RPMI8226 (cell line): ENCODE measurements around the gene CYB5R4.
"Not testable (repeated sequence)": the region's sequence is repeated elsewhere in the genome, so short reads cannot be mapped to it uniquely, and the experiment has no call there.

Experiments used
- DNase-seq: peaks from one replicate; pipeline ENCODE4 v3.0.0-alpha.2; 2015

Gene CYB5R4

DNA sequence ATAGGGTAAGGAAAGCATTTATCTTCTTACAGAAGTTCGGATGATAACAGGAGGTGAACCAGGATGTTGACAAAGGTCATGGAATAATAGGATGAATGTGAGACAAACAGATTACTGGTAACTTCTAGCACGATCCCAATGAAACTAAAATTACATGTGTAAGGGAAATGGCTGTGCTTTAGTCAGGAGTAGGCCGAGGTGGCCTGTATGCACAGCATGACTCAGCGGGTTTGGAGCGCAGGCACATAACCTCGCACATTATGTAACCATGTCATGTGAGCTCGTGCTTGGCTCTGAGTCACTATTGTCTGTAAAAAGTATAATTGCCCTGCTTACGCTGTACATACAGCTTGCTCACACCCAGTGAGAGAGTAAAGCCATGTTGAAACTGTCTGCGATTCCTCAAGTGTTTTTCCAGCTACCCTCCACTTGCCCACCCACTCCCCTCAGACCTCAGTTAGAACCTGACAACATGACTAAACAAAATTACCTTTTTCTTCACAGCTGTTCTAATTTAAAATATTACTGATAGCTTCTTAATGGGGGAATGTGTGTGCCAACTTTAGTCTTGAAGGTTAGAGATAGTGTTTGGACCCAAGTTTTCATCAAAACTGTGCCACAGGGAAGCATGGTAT is 8.2 kb downstream of the CYB5R4 start:
- DNase-seq = no peak

DNA sequence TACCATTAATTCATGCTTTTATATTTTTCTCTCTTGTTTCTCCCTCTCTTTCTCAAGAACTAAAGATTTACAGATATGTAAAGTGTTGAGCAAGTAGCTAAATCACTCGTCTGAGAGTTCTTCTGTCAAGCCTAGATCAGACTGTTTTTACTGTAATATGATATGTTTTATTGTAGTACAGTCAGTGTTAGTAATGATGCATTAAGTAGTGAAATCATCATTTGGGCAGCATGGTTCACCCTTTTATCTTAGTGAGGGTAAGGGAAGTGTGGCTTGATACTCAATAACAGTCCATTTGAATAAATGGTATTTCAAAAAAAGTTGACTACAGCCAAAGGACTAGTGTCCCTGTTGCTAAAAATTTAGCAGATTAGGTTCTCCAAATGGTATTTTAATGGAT is 9.2 kb downstream of the CYB5R4 start:
- DNase-seq = no peak

- no peak for DNase-seq
Measured at GRCh38 chr6:83870649-83871048, 11.2 kb downstream of the CYB5R4 start.

DNA sequence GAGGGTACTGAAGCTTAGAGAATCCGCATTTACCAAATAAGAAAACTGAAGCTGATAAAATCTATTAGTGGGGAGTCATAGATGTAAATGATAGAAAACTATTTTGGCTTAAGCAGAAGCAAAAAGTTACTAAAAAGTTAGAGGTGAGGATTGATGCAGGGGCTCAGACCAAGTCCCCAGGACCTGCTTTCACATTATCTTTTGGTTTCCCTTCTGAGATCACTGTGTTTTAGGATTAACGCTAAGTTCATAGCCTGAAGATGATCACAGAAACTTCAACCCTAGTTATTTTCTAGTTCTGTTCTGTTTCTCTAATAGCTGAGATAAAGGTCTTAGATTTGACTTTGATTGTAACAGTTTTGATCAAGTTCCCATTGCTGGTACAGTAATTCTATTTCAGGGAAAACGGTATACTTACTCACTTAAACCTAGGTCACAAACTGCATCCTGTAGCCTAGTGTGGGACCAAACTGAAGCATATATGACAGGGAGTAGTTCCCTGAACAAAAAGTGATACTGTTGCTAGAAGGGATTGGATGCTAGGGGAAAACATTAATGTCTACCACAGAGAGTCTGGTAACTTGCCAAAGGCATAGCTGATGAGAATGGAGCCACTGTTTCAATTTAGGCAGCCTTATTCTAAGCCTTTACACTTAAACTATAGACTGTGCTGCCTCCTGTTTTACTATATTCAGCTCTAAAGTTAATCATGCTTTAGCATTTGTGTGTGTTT is 13.1 kb downstream of the CYB5R4 start:
- no peak for DNase-seq

DNA sequence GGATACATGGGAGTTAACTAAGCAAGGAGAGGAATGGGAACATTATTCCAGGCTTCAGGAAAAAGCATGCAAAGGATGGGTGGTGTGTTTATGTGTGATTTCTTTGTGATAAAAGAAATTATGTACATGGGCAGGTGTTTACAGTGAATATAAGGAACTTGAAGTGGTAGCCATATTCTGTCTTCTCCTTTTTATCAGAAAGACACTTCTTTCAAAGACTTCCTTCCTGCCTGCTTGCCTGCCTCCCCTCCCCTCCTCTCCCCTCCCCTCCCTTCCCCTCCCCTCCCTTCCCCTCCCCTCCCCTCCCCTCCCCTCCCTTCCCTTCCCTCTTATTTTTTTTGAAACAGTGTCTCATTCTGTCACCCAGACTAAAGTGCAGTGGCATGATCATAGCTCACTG is 14.4 kb downstream of the CYB5R4 start:
- DNase-seq = no peak

- DNase-seq = no peak
Measured at GRCh38 chr6:83875843-83876242, 16.4 kb downstream of the CYB5R4 start.

DNA sequence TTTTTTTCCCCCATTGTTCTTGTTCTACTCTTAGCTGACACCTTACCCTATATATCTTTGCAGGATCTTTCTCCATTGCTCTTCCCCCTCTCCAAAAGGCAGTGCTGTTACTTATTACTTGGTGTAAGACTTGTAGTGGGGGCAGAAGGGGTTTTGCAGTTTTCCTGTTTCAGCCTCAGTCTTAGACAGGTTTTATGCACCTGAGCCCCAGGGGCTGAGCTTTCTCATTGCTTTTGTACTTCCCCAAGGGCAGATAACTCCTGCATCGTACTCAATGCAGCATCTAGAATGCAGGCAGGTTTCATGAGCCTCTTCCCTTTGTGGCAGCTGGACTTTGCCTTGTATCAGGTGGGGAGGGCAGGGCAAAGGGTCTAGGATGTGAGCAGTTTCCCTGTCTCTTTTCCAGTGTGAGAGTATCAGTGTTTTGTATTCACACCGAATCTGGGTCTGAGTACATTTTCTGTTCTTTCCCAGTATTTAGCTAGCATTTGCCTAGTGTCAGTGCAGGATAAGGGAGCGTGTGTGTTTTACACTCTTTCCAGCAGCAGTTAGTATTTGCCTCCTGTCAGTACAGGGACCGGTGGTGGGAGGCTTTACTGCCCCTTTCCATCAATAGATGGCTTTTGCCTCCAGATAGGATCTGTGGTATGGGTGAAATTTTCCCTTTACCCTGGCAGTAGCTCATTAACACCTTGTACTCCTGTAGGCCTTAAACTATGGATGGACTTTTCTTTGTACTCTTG is 19.6 kb downstream of the CYB5R4 start:
- DNase-seq = no peak

- no peak for DNase-seq
Measured at GRCh38 chr6:83879746-83880145, 20.3 kb downstream of the CYB5R4 start.

DNA sequence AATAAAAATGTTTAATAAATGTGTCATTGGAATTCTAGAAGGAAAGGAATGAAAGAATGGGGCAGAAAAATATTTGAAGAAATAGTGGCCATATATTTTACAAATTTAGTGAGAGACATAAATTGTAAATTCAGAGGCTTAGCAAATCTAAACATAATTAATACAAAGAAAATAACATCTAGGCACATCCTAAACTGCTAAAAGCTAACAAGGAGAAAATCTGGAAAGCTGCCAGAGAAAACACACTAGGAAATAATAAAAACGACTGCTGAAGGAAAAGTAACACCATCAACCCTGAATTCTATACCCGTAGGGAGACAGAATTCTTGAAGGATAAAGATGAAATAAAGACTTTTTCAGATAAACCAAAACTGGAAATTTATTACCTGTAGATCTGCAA is 23.8 kb downstream of the CYB5R4 start:
- no peak for DNase-seq

DNA sequence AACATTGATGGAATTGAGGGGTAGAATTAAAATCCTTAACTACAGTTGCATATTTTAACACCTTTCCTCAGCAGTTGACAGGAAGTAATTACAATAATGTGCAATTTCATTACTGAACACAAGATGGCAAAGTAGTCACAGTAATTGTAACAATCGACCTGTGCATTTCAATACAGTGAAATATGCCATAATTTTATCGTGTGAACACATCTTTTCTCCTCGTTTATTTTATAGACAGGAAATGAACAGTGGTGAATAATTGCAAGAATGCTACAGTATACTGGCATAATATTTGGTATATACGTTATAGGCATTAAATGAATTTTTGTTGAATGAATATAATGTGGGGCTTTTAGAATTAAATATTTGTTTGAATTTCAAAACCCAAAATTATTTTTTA is 25.0 kb downstream of the CYB5R4 start:
- DNase-seq = peak; percentile 41

GRCh38 chr6:83885984-83886383 is 26.5 kb downstream of the CYB5R4 start:
- no peak for DNase-seq

- DNase-seq = no peak
Measured at GRCh38 chr6:83889621-83890020, 30.1 kb downstream of the CYB5R4 start.

DNA sequence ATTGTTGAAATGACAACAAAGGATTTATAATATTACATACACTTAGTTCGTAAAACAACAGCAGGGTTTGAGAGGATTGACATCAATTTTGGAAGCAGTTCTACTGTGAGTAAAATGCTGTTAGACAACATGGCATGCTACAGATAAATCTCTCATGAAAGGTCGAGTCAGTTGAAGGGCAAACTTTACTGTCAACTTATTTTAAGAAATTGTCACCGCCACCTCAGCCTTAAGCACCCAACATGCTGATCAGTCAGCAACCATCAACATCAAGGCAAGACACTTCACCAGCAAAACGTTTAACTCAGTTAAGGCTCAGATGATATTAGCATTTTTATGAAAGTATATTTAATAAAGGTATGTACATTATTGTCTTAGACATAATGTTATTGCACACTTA is 31.0 kb downstream of the CYB5R4 start:
- no peak for DNase-seq

GRCh38 chr6:83891586-83891985 is 32.1 kb downstream of the CYB5R4 start:
- no peak for DNase-seq

DNA sequence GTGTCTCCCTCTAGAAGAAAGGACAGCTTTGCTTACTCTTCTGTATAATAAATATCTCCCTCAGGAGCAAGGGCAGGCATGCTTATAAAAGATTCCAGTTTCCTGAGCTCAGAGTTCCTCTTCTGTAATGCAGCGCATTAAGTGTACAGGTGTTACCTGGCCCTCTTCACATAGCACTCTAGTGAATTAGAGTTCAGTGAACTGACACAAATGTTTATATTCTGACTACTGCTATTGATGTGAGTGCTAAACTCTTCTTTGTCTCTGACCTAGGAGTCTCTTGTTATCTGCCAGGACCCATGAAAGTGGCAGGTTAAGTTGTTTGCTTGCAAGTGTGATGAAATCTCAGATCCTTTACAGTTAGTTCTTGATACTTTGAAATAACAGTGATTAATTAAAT is 33.5 kb downstream of the CYB5R4 start:
- DNase-seq = no peak

DNA sequence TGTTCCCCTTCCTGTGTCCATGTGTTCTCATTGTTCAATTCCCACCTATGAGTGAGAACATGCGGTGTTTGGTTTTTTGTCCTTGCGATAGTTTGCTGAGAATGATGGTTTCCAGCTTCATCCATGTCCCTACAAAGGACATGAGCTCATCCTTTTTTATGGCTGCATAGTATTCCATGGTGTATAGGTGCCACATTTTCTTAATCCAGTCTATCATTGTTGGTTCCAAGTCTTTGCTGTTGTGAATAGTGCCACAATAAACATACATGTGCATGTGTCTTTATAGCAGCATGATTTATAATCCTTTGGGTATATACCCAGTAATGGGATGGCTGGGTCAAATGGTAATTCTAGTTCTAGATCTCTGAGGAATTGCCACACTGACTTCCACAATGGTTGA is 37.6 kb downstream of the CYB5R4 start:
- not testable (repeated sequence) for DNase-seq

- no peak for DNase-seq
Measured at GRCh38 chr6:83901624-83902023, 42.1 kb downstream of the CYB5R4 start.

GRCh38 chr6:83904395-83904794 is 44.9 kb downstream of the CYB5R4 start:
- no peak for DNase-seq

GRCh38 chr6:83905648-83906047 is 46.2 kb downstream of the CYB5R4 start:
- no peak for DNase-seq

GRCh38 chr6:83907623-83908390 is 48.3 kb downstream of the CYB5R4 start:
- not testable (repeated sequence) for DNase-seq

- no peak for DNase-seq
Measured at GRCh38 chr6:83908813-83909212, 49.3 kb downstream of the CYB5R4 start.

GRCh38 chr6:83911278-83911677 is 51.8 kb downstream of the CYB5R4 start:
- DNase-seq = no peak

GRCh38 chr6:83914953-83915352 is 55.5 kb downstream of the CYB5R4 start:
- no peak for DNase-seq
